Stimulated activated CD4-positive, alpha-beta T cell treated with anti-CD3 and anti-CD28 coated beads, Interleukin-12 subunit alpha, Interleukin-12 subunit beta, amount 100 ng/mL, for 48 hours (primary cell): ENCODE results near the gene EVA1C.
"Not testable (repeated sequence)": the region's sequence is repeated elsewhere in the genome, so short reads cannot be mapped to it uniquely, and the experiment has no call there.

ENCODE experiments used
- DNase-seq, 3 donors: peaks; one replicate each; pipeline ENCODE4 v3.0.0-alpha.2; 2020; ENCODE audit warnings: low read depth in 2 of 3, low spot score in 1 of 3

Gene EVA1C

DNA sequence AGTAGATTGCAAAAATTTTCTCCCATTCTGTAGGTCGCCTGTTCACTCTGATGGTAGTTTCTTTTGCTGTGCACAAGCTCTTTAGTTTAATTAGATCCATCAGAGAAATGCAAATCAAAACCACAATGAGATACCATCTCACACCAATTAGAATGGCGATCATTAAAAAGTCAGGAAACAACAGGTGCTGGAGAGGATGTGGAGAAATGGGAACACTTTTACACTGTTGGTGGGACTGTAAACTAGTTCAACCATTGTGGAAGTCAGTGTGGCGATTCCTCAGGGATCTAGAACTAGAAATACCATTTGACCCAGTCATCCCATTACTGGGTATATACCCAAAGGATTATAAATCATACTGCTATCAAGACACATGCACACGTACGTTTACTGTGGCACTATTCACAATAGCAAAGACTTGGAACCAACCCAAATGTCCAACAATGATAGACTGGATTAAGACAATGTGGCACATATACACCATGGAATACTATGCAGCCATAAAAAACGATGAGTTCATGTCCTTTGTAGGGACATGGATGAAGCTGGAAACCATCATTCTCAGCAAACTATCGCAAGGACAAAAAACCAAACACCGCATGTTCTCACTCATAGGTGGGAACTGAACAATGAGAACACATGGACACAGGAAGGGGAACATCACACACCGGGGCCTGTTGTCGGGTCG is 21.8 kb upstream of the EVA1C start:
- not testable (repeated sequence) for DNase-seq

DNA sequence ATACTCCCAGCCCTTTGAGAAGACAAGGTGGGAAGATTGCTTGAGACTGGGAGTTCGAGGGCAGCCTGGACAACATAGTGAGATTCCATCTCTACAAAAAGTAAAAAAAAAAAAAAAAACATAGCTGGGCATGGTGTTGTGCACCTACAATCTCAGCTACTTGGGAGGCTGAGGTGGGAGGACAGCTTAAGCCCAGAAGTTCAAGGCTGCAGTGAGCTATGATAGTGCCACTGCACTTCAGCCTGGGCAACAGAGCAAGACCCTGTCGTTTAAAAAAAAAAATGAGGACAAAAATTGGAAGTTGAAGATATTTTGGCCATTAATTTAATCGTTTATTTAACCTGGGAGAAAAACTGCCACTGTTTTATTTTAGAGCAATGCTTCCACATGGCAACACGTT is 20.8 kb upstream of the EVA1C start:
- no peak for DNase-seq

DNA sequence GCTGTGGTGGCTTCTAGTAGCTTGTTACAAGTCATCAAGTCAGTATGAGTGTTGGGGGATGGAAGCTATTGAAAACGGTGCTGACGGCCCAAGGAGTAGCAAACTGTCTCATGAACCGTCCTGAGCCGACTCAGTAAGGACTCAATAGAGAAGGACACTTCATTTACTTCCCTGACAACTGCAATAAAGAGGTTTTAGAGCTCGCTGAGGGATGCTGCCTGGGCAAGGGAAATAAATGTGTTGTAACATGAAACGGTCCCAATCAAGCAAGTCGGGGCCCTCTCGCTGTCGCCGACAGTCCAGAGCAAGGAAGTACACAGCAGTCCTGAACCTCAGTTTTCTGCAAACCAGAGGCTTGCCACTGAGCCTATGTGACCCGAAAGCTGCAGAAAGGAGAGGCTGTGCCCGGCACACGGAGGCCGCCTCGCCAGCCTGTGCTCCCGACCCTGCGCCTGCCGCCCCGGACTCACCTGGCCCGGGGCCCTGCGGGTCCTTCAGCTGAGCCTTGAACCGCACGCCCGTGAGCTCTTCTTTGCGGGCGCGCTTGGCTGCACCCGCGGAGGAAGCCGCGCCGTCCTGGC is 20.1 kb upstream of the EVA1C start:
- DNase-seq = no peak

DNA sequence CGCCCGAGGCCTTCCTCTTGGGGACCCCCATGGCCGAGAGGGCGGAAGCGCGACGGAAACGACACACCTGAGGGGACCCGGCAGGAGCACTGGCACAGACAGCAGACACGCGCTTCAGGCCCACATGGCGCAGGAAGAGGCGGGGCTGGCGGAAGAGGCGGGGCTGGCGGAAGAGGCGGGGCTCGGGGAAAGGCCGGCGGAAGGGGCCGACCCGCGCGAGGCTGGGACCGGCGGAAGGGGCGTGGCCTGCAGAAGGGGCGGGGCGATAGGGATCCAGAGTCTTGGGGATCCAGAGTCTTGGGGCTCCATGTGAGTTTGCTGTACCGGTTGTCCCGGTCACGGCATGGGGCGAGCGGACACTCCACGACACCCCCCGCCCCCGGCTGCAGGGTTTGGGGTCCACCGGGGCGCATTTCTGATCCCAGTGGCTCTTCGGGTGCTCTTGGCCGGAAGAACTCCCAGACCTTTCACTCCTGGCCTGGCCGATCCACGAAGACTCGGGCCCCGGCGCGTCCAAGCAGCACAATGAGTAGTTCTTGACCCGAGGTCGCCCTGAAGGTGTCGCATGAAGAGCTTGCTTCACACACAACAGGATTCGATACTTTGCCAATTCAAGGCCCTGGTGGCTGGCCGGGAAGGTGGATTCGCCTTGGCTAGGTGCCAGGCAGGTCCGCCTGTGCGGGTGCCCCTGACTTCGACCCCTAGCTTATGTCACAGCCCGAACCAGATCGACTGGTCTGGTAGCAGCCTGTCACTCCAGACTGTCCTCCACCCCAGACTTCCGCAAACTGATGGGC is 19.4 kb upstream of the EVA1C start, which contains the start of gene URB1:
Gene URB1, minus strand, starts transcription at position 133 of the 797 bp plus-strand sequence. Its CDS starts 102 bp downstream, at position 31.
- DNase-seq = peak; percentile 86 to 97 (median 94)

DNA sequence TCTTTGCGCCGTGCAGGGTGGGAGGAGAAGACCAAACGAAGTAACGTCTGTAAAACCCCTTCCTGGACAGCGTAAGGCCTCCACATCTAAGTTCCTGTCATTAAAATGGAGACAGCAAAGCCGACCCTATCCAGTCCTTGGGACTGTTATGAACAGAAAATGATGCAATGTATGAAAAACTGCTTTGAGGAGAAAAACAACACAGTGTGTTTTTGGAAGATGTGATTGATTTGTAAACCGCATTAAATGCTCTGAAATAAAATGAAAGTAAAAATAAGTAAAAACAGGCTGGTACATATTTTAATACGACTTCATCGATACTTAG is 18.9 kb upstream of the EVA1C start:
- DNase-seq = no peak

DNA sequence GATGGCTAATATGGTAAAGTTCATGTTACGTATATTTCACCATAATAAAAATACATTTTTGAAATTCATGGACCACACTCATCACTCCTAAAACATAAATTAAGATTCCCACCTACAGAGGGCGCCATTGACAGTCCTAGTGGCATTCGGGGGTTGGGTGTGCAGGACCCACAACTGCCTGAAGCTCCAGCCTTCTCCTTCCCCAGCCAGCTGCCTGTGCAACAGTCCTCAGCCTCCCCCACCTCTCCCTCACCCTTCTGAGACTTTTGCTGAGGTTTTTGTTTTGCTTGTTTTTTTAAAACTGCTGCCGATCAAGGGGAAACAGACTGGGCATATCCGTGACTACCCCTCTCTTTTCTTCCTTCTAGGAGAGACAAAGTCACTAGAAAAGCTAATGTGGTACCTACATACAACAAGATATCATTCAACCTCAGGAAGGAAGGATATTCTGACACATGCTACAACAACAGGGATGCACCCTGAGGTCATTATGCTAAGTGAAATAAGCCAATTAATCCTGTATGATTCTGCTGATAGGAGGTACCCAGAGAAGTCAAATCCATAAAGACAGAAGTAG is 9.2 kb upstream of the EVA1C start:
- peak; percentile 33 to 86 (median 35) for DNase-seq

DNA sequence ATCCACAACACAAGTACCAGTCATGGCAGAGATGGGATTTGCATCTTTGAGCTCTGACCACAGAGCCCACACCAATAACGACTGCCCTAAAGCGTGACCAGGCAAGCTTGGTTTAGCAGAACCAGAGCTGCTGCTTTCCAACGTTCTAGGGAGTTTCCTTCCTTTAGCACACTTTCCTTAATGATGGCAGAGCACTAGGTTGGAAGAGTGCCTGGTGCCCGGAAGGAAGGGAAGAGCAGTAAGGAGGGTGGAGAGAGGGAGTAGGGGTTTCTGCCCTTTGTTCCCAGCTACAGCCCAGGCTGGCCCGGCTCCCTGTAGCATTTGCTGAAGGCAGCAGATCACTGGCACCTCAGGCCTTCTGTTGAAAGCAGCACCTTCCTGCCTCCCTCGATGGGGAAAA is 6.1 kb upstream of the EVA1C start:
- no peak for DNase-seq

DNA sequence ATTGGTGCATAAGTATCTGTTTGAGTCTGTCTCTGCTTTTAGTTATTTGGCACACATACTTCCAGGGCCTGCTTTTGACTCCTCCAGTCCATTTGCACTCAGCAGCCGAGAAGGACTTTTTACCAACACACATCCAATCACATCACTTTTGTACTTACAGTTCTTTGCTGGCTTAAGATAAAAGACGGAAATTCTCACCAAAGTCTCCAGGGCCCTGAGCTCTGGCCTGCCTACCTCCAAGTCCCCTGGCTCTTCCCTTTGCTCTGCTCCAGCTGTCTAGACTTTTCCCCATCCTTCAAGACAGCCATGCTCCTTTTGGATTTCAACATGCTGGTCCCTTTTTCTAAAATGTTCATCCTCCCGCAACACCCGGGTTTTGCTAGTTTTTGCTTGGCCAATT is 2.2 kb upstream of the EVA1C start:
- no peak for DNase-seq

DNA sequence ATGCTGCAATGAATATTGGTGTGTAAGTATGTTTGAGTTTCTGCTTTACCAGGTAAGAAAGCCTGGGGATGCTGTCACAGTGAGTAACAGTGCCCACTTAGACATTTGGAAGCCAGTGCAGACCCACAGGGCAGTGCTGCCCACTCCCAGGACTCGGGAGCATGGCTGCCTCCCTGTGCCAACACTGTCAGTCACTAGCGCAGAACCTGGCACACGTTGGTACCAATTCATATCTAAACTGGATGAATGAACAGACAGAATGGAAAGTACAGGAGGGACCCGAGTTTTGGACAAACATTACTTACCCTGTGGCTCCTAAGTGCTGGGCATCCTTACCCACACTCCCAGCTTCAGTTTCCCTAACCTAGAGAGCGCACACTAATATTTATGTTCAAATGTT is 1.6 kb upstream of the EVA1C start:
- no peak for DNase-seq

DNA sequence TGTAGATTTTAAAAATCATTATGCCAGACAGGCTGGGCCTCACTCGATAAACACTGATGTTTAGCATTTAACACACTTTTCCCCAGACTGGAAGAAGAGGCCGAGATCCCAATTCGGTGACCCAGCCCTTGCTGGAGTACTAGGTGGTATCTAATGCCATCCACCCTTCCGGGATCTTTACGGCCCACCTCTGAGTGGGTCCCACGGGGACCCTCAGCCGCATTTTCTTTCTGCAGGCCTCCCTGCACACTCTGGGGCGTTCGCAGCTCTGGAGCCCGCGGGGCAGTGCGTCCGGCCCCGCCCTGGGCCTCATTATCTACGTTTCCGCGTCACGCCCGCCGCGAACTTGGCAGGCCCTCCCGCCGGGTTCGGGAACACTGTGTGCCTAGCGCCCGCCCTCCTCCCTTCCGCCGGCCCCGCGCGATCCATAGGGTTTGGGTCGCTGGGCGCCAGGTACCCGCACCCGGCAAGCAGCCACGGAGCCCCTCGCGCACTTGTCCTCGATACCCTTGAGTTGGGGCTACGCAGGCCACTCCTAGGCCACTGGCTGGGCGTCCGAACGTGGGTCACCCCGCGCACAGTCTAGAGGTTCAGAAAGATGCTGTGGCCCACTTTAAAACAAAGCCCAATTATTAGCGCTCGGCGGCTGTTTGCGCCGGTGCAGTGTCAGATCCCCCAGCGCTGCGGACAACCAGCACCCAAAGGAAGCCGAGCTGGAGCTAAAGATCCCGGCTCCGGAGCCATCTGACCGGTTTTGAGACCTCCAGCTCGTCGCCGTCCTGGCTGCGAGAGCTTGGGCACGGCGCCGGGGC is 950 bp upstream of the EVA1C start:
- DNase-seq = peak; percentile 51 to 67 (median 51)

DNA sequence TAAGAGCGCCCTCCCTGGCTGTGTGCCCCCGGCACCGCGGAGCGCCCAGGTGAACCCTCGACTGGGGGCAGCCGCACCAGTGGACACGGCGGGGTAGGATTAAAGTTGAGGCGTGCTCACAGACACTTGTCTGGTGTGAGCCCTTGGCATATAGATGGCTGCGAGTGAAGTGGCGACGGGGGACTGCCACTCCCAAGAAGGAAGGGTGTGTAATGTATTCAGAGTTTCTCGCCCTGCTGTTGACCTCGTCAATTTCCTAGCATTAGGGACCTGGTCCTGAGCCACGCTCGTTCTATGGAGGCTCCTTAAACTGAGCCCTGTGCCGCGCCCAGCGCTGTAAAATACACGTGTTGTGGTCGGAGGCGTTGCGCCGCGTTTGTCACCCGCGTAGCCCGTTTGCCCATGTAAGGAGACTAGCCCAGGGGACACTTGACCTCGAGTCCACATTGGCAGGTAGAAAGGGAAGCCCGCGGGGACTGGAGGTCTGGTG is 554 bp downstream of the EVA1C start:
- no peak for DNase-seq

DNA sequence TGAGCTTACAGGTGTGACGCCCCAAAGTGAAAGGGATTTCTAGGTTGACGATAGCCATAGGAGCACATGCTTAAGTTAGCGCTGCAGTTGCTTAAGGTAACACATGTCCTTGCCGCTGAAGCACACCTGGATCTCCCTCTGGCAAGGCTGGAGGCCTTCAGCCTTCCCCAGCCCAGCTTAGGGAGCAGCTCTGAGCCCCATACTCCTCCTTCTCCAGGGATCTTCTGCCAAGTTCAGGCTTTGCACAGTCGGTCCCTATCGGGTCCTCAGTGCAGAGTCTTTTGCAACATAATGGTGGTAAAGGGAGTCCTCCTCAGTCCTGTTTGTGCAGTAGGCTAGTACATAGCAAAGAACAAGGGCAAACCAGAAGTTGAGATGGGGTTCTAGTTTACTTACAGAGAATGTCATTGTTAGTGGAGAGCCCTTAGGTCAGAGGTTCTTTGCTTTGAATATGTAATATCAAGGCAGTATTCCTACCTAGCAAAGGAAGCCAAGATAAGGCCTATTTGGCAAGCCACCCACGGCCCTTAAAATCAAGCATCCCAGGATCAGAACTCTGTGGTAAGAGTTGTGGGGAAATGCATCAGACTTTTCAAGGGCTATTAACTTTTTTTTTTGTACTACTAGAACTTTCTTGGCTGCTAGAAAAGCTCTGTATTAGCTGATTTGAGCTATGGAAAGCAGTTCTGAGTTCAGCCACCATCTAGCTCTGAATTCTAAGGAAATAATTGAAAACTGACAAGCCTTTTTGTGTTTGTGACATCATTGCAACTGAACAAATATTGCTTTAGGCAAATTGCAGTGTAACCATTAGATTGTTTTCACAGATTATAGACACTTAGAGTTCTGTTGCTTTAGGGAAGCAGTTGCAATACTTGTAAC is 1.4 kb downstream of the EVA1C start:
- no peak for DNase-seq

DNA sequence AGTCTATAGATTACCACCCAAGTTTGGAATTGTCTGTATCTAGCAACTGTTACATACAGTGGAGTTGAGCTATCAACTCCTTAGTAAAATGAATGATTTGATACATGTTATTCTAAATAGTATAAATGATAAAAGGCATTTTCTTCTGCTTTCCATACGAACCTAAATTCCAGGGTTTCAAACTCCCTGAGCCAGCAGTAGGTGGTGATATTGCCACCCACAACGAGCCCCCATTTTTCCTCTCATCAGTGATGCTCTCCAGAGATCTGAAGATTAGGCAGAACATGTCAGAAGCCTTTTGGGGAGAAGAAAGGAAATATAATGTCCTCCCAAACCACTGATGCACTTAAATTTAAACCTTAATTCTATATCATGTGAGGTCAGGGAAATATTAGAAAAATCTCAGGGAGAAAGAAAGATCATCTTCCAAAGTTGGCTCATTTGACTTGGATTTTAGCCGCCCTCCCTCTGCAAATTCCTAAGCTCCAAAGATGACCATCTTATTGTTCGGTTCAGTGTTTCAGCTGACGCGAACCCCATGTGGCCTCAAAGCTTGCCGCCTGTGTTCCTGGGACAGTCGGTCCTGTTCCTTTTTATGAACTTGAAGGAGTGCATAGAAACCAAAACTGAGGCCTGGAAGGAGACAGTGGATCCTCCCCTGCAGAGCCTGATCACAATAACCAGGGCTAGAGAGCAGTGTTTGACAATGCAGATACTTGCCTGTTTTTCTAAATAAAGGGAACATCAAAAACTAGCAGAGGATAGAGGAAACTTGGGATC is 2.3 kb downstream of the EVA1C start:
- DNase-seq = no peak

DNA sequence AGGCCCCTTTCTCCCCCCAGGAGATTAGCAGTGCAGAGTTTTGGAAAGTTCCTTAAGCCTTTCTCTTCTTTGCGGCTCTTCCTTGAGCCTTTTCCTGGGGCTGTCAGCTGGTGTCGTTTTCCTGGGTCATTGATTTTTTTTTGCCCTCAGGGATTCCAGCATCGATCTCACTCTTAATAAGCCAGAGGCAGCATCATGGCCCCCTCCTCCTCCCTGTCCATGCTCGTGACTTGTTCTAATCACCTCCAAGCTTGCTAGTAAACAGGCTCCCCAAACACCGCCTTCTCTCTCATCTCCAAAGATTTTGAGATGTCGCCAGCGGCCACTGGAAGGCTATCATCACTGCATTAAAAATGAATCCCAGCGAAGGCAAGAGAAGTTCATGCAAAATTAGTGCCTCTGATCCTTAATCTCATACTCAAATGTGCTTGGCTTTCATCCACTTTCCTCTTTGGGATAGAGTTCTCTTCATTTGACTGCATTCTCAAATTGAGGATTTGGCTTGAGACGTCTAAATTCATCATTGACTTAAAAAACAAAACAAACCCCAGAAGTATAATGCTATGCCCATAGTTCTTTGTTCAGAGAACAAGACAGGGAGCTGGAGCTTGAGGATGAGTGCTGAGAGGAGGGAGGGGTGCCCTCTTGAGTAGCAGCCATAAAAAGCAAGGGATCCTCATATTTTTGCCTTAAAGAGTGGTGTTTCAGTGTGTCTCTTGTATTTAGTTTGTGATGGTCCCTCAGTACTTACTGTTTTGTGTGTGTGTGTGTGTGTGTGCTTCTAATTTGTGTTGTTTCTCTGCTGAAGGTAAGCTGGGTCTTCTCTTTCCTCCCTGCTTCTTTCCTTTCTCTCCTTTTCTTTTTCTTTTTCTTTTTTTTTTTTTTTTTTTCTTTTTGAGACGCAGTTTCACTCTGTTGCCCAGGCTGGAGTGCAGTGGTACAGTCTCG is 3.2 kb downstream of the EVA1C start:
- no peak for DNase-seq

DNA sequence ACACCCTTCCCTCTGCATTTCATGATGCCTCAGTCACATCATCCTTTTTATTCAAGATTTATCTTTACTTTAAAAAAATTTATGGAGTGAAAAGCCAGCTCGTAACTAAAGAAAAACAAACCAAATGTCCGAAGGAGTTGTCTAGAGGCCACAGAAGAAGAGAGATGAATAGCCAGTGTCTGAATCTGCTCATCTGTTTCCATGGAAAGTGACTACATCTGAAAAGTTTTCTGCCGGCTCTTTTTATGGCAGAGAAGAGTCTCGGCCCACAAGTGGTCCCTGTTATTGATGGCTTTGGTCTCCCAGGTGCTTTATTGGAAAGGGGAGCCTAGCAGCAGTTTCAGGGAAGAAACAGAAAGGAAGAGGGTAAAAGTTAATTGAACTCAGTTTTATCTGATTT is 5.6 kb downstream of the EVA1C start:
- no peak for DNase-seq

DNA sequence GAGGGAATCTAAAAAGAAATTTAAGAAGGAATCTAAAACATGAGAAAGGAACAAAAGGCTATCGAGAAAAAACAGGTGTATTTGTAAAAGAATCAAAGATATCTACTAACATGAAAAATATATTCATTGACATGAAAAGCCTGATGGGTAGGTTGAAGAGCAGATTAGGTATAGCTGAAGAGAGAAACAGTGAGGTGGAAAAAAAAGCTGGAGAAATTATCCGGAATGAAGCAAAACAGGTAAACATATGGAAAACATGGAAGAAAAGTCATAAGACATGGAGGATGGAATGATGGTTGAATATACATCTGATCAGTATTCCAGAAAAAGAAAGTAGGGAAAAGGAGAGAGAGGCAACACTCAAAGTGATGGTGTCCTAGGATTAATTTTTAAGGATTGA is 9.6 kb downstream of the EVA1C start:
- DNase-seq = no peak

DNA sequence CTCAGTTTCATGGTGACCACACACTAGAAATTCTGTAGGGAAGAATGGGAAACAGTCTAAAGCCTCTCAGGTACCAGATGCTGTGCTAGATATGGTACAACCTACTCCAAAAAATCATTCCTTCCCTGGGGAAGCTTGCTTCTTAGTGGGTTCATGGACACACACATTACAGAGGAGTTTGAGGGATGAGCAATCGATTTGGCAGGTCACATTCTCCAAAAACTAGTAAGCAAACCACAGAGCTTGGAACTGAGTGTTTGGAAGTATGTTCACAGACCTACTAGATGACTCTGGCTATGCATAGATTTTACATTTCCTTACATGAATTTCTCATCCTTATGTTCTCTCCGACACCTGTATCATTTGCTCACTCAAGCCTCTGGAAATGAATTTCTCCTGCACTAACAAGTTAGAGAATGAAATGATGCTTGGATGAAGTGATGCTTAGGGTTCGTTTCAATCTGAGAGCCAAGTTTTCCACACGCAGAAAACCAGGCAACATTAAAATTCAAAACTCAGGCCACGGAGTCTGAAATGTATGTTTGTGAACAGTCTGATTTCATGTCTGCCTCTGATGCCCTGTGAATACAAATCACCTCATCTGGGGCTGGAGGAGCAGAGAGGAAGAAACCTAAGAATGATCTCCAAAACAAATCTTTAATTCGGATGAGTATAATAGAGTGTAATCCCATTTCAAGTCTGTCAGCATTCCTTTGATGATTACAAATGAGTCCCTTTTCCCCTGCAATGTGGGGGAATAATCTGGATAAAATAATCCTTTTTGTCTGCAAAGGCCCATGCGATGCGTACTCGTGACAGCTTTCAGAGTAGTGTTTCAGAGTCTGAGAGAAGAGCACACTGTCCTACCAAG is 11.0 kb downstream of the EVA1C start:
- no peak for DNase-seq
